Ishikawa (cell line): ENCODE measurements around the gene TRIM43.

Source experiments
- CEBPB ChIP-seq: IDR thresholded peaks from 2 replicates; pipeline ENCODE4 v1.6.1; 2012
- CREB1 ChIP-seq: IDR thresholded peaks from 2 replicates; pipeline ENCODE4 v1.6.1; 2012; ENCODE audit warnings: low read depth
- EGR1 ChIP-seq: IDR thresholded peaks from 2 replicates; pipeline ENCODE4 v1.6.1; 2012
- EP300 ChIP-seq: IDR thresholded peaks from 2 replicates; pipeline ENCODE4 v1.6.1; 2012; ENCODE audit warnings: borderline replicate concordance
- FOXM1 ChIP-seq: IDR thresholded peaks from 2 replicates; pipeline ENCODE4 v1.6.1; 2012; ENCODE audit warnings: low read depth, borderline replicate concordance
- NFIC ChIP-seq: IDR thresholded peaks from 2 replicates; pipeline ENCODE4 v1.6.1; 2012
- RAD21 ChIP-seq: IDR thresholded peaks from 2 replicates; pipeline ENCODE4 v1.6.1; 2012; ENCODE audit warnings: low read depth
- TAF1 ChIP-seq: IDR thresholded peaks from 2 replicates; pipeline ENCODE4 v1.6.1; 2012; ENCODE audit warnings: low read depth, mild to moderate bottlenecking
- TCF12 ChIP-seq: IDR thresholded peaks from 2 replicates; pipeline ENCODE4 v1.6.1; 2012; ENCODE audit warnings: low read depth
- TEAD4 ChIP-seq: IDR thresholded peaks from 2 replicates; pipeline ENCODE4 v1.6.1; 2012
- YY1 ChIP-seq: IDR thresholded peaks from 2 replicates; pipeline ENCODE4 v1.6.1; 2012; ENCODE audit warnings: low read depth
- ZBTB7A ChIP-seq: IDR thresholded peaks from 2 replicates; pipeline ENCODE4 v1.6.1; 2012; ENCODE audit warnings: low read depth
- TF ChIP-seq, protein P1 (sequence below): IDR thresholded peaks from 2 replicates; pipeline ENCODE4 v1.6.1; 2012
- TF ChIP-seq, protein P2 (sequence below): IDR thresholded peaks from 2 replicates; pipeline ENCODE4 v1.6.1; 2012
- TF ChIP-seq, protein P3 (sequence below): IDR thresholded peaks from 2 replicates; pipeline ENCODE4 v1.6.1; 2012; ENCODE audit warnings: low read depth, mild to moderate bottlenecking

TRIM43 gene

DNA sequence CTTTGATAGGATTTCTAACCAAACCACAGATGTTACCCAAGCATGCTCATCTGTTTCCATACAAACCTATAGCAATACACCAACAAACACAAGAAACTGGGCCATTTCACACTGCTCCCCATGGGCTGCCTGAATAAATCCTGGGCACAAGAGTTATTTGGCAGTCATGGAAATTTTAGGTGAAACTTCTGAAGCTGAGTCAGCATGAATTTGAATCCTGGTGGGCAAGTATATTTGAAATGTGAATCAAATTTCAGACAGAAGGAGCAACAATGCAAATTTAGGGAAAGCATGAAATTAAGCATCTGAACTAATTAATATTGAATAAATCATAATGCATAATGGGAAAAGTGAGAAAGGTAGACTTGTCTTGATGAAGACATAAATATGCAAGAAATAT lies 15.9 kb upstream of the TRIM43 start:
- TF ChIP-seq TCF12 (no peak), TAF1 (no peak), FOXM1 (no peak), YY1 (no peak), ZBTB7A (no peak), CREB1 (no peak), TEAD4 (no peak), EGR1 (no peak), NFIC (no peak), RAD21 (no peak), EP300 (no peak), CEBPB (no peak)
- TF ChIP-seq, protein P1, sequence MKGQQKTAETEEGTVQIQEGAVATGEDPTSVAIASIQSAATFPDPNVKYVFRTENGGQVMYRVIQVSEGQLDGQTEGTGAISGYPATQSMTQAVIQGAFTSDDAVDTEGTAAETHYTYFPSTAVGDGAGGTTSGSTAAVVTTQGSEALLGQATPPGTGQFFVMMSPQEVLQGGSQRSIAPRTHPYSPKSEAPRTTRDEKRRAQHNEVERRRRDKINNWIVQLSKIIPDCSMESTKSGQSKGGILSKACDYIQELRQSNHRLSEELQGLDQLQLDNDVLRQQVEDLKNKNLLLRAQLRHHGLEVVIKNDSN: no peak
- TF ChIP-seq, protein P2, sequence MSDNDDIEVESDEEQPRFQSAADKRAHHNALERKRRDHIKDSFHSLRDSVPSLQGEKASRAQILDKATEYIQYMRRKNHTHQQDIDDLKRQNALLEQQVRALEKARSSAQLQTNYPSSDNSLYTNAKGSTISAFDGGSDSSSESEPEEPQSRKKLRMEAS: no peak
- TF ChIP-seq, protein P3, sequence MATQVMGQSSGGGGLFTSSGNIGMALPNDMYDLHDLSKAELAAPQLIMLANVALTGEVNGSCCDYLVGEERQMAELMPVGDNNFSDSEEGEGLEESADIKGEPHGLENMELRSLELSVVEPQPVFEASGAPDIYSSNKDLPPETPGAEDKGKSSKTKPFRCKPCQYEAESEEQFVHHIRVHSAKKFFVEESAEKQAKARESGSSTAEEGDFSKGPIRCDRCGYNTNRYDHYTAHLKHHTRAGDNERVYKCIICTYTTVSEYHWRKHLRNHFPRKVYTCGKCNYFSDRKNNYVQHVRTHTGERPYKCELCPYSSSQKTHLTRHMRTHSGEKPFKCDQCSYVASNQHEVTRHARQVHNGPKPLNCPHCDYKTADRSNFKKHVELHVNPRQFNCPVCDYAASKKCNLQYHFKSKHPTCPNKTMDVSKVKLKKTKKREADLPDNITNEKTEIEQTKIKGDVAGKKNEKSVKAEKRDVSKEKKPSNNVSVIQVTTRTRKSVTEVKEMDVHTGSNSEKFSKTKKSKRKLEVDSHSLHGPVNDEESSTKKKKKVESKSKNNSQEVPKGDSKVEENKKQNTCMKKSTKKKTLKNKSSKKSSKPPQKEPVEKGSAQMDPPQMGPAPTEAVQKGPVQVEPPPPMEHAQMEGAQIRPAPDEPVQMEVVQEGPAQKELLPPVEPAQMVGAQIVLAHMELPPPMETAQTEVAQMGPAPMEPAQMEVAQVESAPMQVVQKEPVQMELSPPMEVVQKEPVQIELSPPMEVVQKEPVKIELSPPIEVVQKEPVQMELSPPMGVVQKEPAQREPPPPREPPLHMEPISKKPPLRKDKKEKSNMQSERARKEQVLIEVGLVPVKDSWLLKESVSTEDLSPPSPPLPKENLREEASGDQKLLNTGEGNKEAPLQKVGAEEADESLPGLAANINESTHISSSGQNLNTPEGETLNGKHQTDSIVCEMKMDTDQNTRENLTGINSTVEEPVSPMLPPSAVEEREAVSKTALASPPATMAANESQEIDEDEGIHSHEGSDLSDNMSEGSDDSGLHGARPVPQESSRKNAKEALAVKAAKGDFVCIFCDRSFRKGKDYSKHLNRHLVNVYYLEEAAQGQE: no peak

DNA sequence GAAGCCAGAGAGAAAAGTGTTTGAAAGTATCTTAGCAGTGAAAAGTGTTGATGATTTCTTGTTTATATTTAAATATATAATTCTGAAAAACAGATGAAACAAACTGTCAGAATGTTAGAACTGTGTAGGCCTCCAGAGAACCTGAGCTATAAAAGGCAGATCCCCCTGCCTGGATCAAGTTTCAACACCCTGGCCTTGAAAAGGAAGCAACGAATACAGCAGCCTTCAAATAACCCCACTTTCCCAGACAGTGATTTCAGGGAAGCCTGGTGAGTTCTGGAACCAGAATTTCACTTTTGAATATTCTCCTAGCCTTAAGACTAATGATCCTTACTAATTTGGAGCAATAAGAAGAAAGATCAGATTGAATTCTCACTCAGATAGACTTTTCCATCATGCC lies 13.3 kb upstream of the TRIM43 start:
- no peak for TF ChIP-seq FOXM1
- no peak for TF ChIP-seq CEBPB
- TF ChIP-seq, protein P3: no peak
- TF ChIP-seq NFIC: no peak
- no peak for TF ChIP-seq TEAD4
- no peak for TF ChIP-seq EP300
- TF ChIP-seq TAF1: no peak
- no peak for TF ChIP-seq CREB1
- no peak for TF ChIP-seq YY1

DNA sequence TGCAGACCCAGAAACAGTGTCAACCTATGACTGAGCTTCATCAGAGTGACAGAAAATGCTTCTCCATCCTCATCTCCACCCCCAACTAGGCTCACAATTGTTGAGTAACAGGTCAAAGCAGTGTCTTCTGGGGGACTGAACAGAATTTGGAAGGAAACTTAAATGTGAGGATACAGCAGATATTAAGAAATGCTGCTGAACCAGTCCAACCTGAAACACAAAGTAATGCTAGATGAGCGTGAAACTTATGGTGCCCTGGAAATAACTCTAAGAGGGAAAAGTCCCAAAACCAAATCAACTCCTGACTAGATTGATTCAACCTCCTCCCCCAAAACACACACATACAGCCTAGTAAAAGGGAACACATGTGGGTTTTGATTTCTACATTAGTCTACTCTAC lies 7.5 kb upstream of the TRIM43 start:
- peak; percentile 45; the same call in 1 of the 2 replicates for TF ChIP-seq EP300
- TF ChIP-seq TEAD4: peak; percentile 35

DNA sequence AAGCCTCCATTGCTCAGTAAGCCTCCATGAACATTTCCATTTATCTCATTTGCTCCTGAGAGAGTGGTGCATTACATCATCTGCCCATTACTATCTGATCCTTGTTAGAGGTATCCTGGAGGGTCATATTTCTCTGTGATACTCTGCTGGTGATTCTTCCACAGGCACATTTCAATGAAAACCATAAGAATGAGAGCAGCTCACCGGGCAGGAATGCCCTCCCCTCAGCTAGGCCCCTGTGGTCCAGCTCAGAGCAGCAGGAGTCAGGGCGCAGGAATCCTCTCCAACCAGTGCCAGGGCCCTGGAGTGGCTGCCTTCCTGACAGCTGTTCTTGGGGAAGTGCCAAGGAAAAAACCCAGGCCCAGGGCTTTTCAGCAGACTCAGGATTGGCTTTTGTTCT lies 50.0 kb downstream of the TRIM43 start:
- TF ChIP-seq TCF12 (peak; percentile 35; the same call in 1 of the 2 replicates), EP300 (peak; percentile 58; the same call in 1 of the 2 replicates), NFIC (0 out of 2 replicates have a peak, but pooled peaks have one; percentile 11), TEAD4 (0 out of 2 replicates have a peak, but pooled peaks have one; percentile 15)
